ENCODE results near the gene EPO. TPM values are rescaled to one million over a fixed set of nuclear protein-coding genes. Genes with fewer than 3 reads are reported as not detected.

EPO gene
- total RNA-seq, 1 donor = not detected

GRCh38 chr7:100681491-100682227, 38.6 kb upstream of the EPO start:
- Histone ChIP-seq H3K4me2 (ENCODE audit: insufficient read depth, low read length) (no peak overlapping the region), H3K36me3 (ENCODE audit: insufficient read depth, low read length) (peaks cover 53% of the 10 kb centered on the region), H4K20me1 (ENCODE audit: insufficient read depth, low read length) (peaks cover 34% of the 10 kb centered on the region), H3K4me1 (ENCODE audit: insufficient read depth, low read length) (peaks cover 3% of the 10 kb centered on the region), H3K27me3 (ENCODE audit: insufficient read depth, low read length) (no peaks in the 10 kb centered on the region), H3K9me3 (ENCODE audit: low read depth, low read length) (no peaks in the 10 kb centered on the region), H3K79me2 (ENCODE audit: insufficient read depth, low read length) (peaks cover 18% of the 10 kb centered on the region), H2AFZ (ENCODE audit: low read length) (no peak overlapping the region), H3K4me3 (ENCODE audit: insufficient read depth, low read length) (no peak overlapping the region), H3K27ac (ENCODE audit: low read depth, low read length) (no peak overlapping the region)
- DNase-seq (ENCODE audit: insufficient read length, low spot score, missing footprints) = peak; percentile 86
- no peak for TF ChIP-seq CTCF (IDR thresholded peaks at IDR 0.05; ENCODE audit: extremely low read depth, low read depth, low read length)

DNA sequence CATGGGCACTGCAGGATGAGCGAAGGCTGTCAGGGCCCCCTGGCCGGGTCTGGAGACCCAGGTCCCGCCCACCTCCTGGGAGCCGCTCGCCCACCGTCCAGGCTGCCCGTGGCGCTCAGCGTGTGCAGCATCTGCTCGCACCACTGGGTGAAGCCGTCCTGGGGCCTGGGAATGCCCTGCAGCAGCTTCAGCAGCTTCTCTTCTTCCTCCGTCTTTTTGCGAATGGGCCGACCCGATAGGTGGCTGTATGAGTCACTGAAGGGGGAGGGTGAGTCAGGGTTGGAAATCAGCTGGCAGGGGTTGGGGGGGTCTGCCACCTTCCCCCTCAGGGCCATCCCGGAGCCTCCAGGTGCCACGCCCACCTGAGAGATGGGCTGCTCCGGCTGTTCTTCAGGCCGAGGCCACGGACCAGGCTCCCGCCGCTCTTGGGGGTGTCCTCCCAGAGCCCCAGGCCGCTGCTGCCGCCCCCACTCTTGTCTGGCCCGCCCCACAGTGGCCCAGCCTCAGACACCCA, 38.0 kb upstream of the EPO start:
- DNase-seq (ENCODE audit: insufficient read length, low spot score, missing footprints) = peak; percentile 89
- TF ChIP-seq CTCF (IDR thresholded peaks at IDR 0.05; ENCODE audit: extremely low read depth, low read depth, low read length) = no peak
- H3K27me3 ChIP-seq (ENCODE audit: insufficient read depth, low read length) = no peaks in the 10 kb centered on the region
- H3K4me1 ChIP-seq (ENCODE audit: insufficient read depth, low read length) = peaks cover 3% of the 10 kb centered on the region
- H3K4me3 ChIP-seq (ENCODE audit: insufficient read depth, low read length) = no peak overlapping the region
- H2AFZ ChIP-seq (ENCODE audit: low read length) = no peak overlapping the region
- H3K79me2 ChIP-seq (ENCODE audit: insufficient read depth, low read length) = peaks cover 12% of the 10 kb centered on the region
- no peak overlapping the region for H3K27ac ChIP-seq (ENCODE audit: low read depth, low read length)
- no peaks in the 10 kb centered on the region for H3K9me3 ChIP-seq (ENCODE audit: low read depth, low read length)
- H3K4me2 ChIP-seq (ENCODE audit: insufficient read depth, low read length) = no peak overlapping the region
- H4K20me1 ChIP-seq (ENCODE audit: insufficient read depth, low read length) = peaks cover 33% of the 10 kb centered on the region
- H3K36me3 ChIP-seq (ENCODE audit: insufficient read depth, low read length) = peaks cover 47% of the 10 kb centered on the region

DNA sequence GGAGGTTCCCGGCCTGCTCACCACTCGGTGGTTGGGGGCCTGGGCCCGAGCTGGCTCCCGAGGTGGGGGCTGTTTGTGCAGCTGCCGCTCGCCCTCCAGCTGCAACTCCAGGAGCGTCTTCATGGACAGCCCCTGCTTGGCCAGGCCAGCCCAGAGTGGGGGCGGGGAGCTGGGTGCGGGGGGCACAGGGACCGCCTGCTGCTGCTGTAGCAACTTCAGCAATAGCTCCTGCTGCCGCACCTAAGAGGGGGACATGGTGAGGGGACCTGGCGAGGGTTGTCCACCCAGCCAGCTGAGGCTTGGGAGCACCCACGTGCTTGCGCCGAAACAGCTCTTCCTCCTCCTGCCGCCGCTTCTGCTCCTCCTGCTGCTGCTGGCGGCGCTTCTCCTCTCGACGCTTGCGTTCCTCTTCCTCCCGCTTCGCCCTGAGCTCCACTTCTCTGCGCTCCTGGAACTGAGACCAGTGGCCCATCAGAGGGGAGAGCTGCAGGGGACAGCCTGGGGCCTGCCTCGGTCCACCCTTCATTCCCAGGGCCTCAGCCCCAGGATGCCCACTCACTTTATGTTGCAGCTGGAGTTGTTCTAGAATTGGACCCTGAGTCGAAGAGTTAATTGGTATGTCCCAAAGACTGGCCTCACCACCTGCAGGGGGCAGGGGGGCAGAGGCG, 37.1 kb upstream of the EPO start:
- no peaks in the 10 kb centered on the region for H3K9me3 ChIP-seq (ENCODE audit: low read depth, low read length)
- no peaks in the 10 kb centered on the region for H3K27me3 ChIP-seq (ENCODE audit: insufficient read depth, low read length)
- peaks cover 3% of the 10 kb centered on the region for H3K4me1 ChIP-seq (ENCODE audit: insufficient read depth, low read length)
- H3K4me3 ChIP-seq (ENCODE audit: insufficient read depth, low read length) = no peak overlapping the region
- peaks cover 39% of the 10 kb centered on the region for H3K36me3 ChIP-seq (ENCODE audit: insufficient read depth, low read length)
- H2AFZ ChIP-seq (ENCODE audit: low read length) = no peak overlapping the region
- peaks cover 31% of the 10 kb centered on the region for H4K20me1 ChIP-seq (ENCODE audit: insufficient read depth, low read length)
- peak; percentile 84 for DNase-seq (ENCODE audit: insufficient read length, low spot score, missing footprints)
- no peak for TF ChIP-seq CTCF (IDR thresholded peaks at IDR 0.05; ENCODE audit: extremely low read depth, low read depth, low read length)
- H3K79me2 ChIP-seq (ENCODE audit: insufficient read depth, low read length) = peaks cover 10% of the 10 kb centered on the region
- H3K27ac ChIP-seq (ENCODE audit: low read depth, low read length) = no peak overlapping the region
- no peak overlapping the region for H3K4me2 ChIP-seq (ENCODE audit: insufficient read depth, low read length)

All from osteoblast (primary cell).